HUES6 (cell line): ENCODE results near the gene HS3ST3A1.

Experiments
- H3K27ac ChIP-seq: 2 replicates; pipeline ENCODE4 v1.7.0; 2013; ENCODE audit warnings: low read depth, mild to moderate bottlenecking, low read length, inconsistent platforms
- H3K27me3 ChIP-seq: 2 replicates; pipeline ENCODE4 v1.6.1; 2013; ENCODE audit warnings: low read length; ENCODE audit not compliant: control insufficient read depth, insufficient read depth
- H3K36me3 ChIP-seq: 2 replicates; pipeline ENCODE4 v1.6.1; 2013; ENCODE audit warnings: low read length; ENCODE audit not compliant: control insufficient read depth, insufficient read depth
- H3K4me1 ChIP-seq: 2 replicates; pipeline ENCODE4 v1.6.1; 2013; ENCODE audit warnings: low read length; ENCODE audit not compliant: control insufficient read depth, insufficient read depth
- H3K4me3 ChIP-seq: 2 replicates; pipeline ENCODE4 v1.5.1; 2013; ENCODE audit warnings: low read depth, low read length
- H3K9ac ChIP-seq: one replicate; pipeline ENCODE4 v1.6.1; 2013; ENCODE audit warnings: mild to moderate bottlenecking, low read length
- H3K9me3 ChIP-seq: 2 replicates; pipeline ENCODE4 v1.6.1; 2013; ENCODE audit warnings: low read depth, low read length; ENCODE audit not compliant: control insufficient read depth, insufficient read depth

HS3ST3A1 gene

DNA sequence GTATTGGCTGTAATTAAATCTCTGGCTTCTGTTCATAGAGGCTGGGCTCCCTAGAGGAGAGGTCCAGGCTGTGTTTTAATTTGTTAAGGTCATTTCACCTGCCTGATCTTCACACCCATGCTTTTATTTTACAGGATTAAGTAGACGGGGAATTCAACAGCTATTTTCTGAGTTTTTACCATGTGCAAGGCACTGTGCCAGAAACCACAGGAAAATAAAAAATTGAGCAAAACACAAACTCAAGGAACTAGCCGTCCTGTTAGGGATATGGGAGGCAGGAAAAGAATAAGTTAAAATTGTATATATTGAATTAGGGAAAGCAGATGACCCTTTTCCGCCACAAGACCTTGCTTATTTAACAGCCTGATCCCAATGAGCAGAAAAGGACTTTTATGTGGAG is 29.1 kb downstream of the HS3ST3A1 start:
- no peaks in the 10 kb centered on the region for H3K27me3 ChIP-seq
- H3K9me3 ChIP-seq = peaks cover 15% of the 10 kb centered on the region
- H3K36me3 ChIP-seq = peaks cover 13% of the 10 kb centered on the region; the same call in 1 of the 2 replicates
- H3K4me1 ChIP-seq = peaks cover 38% of the 10 kb centered on the region
- H3K4me3 ChIP-seq = no peak overlapping the region
- H3K9ac ChIP-seq = no peak overlapping the region
- no peak overlapping the region for H3K27ac ChIP-seq

DNA sequence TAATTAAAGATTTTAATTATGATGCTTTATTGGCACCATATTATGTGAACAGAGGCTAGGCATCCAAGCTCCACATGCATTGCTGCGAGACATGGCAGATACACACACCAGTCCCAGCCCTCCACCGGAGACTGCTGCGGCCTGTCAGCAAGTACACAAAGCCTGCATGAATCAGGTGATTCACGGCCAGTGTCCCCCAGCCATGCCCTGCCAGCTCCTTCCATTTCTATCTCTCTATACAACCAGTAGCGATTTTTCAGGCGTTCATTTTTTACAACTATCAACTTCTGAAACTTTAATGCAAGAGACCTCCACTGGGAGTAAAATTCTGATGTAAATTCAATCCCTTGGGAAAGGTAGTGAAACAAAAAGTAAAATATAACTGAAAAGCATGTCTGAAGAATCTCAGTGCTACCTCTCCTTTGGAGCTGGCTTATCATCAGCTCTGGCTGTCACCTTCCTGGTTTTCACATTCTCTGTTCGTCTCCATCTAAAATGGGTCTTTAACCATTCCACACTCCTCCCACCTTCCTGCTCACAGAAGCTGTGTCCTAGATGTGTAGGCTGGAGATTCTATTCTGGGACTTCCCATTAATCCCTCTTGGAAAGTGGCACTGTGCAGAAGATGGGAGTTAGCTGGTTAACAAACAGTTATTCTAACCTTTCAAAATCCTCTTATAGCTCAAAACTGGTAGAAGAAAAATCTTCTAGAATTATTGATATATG is 32.2 kb downstream of the HS3ST3A1 start:
- no peak overlapping the region for H3K4me3 ChIP-seq
- H3K9ac ChIP-seq = no peak overlapping the region
- H3K9me3 ChIP-seq = peaks cover 17% of the 10 kb centered on the region
- H3K27me3 ChIP-seq = no peaks in the 10 kb centered on the region
- H3K36me3 ChIP-seq = peaks cover 12% of the 10 kb centered on the region; the same call in 1 of the 2 replicates
- H3K4me1 ChIP-seq = peaks cover 20% of the 10 kb centered on the region; the same call in 1 of the 2 replicates
- no peak overlapping the region for H3K27ac ChIP-seq

DNA sequence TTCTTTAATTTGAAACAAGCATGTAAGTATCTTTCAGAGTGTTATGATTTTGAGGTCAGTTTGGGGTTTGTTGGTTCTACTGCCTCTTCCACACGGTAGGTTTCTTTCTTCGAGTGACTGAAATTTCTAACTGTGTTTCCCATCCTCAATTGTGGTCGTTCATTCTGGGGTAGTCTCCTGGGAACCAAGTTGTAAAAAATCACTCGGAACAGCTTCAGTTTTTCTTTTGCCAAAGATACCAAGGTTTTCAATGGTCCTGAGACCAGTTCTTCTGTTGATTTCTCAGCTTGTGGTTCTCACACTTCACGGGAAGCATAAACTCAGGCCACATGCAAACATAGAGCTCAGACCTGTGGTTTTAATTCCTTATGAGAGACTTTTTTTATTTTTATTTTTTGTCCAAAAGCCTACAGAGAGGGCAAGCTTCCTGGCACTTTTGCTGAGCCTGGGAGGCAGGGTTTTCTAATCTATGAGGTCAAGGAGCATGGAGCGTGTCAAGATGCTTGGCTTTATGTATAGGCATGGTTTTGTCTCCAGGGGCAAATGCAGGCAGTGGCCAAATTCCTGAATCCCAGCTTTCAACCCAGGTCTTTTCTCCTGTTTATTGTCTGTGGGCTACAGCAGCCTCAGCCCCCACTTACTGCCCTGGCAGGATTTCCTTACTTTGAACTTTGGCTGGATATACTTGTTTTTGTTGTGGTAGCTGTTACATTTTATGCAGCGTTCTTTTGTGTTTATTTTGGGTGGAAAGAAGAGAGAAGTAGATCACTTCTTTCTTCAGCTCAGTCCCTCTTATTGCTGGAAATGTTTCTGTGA is 32.9 kb downstream of the HS3ST3A1 start:
- H3K27me3 ChIP-seq = no peaks in the 10 kb centered on the region
- no peak overlapping the region for H3K27ac ChIP-seq
- H3K36me3 ChIP-seq = peaks cover 12% of the 10 kb centered on the region; the same call in 1 of the 2 replicates
- H3K4me3 ChIP-seq = no peak overlapping the region
- H3K9ac ChIP-seq = no peak overlapping the region
- peaks cover 20% of the 10 kb centered on the region; the same call in 1 of the 2 replicates for H3K4me1 ChIP-seq
- H3K9me3 ChIP-seq = peaks cover 17% of the 10 kb centered on the region

DNA sequence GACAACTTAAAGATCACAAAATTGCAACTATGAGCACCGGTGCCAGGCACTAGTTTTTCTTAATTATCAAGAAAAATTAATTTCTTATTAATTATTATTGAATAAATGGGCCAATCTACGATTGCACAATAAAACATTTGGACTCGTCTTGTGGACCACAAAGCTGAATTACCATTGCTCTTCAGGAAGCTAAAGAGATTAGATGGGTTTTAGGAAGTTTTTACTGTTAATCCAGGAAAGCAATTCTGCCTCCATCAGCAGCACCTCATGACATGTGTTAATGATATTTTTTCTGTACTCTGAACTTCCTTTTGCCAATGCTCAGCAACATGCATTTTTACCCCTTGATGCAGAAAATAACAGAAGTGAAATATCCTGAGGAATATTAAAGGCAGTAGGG is 37.9 kb downstream of the HS3ST3A1 start:
- Histone ChIP-seq H3K27ac (no peak overlapping the region), H3K36me3 (peaks cover 9% of the 10 kb centered on the region; the same call in 1 of the 2 replicates), H3K4me1 (peaks cover 8% of the 10 kb centered on the region; the same call in 1 of the 2 replicates), H3K9ac (no peak overlapping the region), H3K4me3 (no peak overlapping the region), H3K9me3 (peaks cover 17% of the 10 kb centered on the region), H3K27me3 (no peaks in the 10 kb centered on the region)

DNA sequence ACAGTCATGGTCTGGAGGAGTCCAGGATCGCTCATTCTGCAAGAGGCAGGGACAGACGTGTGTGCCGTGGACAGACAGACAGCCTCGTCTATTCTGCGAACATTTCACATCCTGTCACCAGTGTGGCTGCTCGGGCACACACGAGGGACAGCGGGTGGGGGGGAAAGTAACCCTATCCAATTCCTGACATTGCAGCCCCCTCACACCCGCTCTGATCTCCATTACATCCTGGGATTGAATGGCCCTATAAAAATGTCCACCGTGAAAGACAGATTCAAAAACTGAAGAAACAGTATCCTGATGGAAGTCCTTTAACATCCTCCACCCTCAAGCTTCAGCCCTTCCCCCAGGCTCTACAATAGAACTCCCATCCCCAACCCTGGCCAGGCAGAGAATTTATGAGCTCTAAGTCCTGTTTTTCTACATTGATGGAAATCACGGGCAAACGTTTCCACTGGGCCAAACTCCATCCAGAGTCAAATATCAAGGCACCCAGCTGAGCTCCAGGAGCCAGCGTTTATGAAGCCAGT is 39.4 kb downstream of the HS3ST3A1 start:
- no peak overlapping the region for H3K4me3 ChIP-seq
- no peak overlapping the region for H3K27ac ChIP-seq
- peaks cover 7% of the 10 kb centered on the region; the same call in 1 of the 2 replicates for H3K9me3 ChIP-seq
- H3K9ac ChIP-seq = no peak overlapping the region
- H3K27me3 ChIP-seq = no peaks in the 10 kb centered on the region
- H3K36me3 ChIP-seq = no peaks in the 10 kb centered on the region
- peaks cover 8% of the 10 kb centered on the region; the same call in 1 of the 2 replicates for H3K4me1 ChIP-seq

DNA sequence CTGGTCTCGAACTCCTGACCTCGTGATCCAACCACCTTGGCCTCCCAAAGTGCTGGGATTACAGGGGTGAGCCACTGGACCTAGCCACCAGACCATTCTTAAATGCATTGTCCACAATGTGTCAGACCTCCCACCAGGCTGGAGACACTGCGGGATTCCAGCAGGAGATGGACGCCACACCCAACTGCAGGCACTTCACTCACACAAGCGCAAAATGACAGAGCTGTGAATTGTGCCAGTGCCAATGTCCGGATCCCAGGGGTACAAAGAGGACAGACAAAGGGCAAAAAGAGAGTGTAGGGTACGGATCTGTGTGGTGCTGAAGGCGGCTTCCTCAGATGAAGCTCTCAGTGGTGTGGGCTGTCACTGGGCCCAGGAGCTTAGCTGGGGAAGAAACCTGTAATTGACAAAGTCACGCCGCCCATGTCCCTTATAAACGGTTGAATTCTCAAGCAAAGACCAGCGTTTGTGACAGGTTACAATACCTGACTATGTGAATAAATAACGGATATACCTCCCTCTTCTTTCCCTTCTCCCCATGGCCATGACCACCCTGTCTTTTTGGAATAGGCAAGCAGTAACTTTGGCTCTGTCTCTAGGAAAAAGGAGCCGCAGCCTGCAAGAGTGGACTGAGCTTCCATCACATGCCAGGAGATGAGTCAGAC is 40.0 kb downstream of the HS3ST3A1 start:
- no peaks in the 10 kb centered on the region for H3K36me3 ChIP-seq
- no peak overlapping the region for H3K9ac ChIP-seq
- peaks cover 8% of the 10 kb centered on the region; the same call in 1 of the 2 replicates for H3K4me1 ChIP-seq
- no peaks in the 10 kb centered on the region for H3K27me3 ChIP-seq
- peaks cover 2% of the 10 kb centered on the region; the same call in 1 of the 2 replicates for H3K9me3 ChIP-seq
- no peak overlapping the region for H3K27ac ChIP-seq
- H3K4me3 ChIP-seq = no peak overlapping the region

DNA sequence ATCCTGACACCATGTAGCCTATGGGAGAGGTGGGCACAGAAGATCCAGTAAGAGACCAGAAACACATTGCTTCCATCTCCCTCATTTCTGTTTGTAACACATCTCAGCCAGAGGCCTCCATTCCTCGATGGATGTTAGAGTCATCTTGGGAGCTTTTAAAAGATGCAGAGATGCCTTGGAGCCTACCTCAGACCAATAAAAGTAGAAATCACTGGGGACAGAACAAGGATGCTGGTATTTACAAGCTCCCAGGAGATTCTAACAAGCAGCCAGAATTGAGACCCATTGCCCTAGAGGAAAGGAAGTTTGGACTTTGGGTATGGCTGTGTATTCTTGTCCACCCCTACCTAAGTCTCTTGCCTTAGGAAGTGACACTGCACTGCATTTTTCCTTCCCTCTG is 40.8 kb downstream of the HS3ST3A1 start:
- Histone ChIP-seq H3K27ac (no peak overlapping the region; the same call in 1 of the 2 replicates), H3K36me3 (no peaks in the 10 kb centered on the region), H3K9ac (no peak overlapping the region), H3K4me1 (peaks cover 8% of the 10 kb centered on the region; the same call in 1 of the 2 replicates), H3K4me3 (no peak overlapping the region), H3K9me3 (no peaks in the 10 kb centered on the region), H3K27me3 (no peaks in the 10 kb centered on the region)

DNA sequence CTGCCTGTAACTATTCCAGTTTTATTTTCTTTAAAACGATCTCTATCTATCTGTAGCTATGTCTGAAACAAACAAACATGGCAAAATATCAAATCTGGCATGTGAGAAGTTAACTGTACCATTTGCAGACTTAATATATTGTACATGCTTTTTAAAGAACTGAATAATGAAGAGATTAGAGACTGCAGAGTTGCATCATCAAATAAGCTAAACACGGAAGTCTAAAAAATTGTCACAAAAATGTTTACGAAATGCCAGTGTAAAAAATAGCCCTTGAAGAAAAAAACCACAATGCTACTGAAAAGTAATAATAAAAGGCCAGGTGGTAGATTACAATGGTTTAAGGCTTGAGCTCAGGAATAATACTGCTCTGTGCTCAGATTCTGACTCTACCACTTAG is 43.1 kb downstream of the HS3ST3A1 start:
- Histone ChIP-seq H3K27me3 (no peaks in the 10 kb centered on the region), H3K9me3 (no peaks in the 10 kb centered on the region), H3K4me1 (peaks cover 8% of the 10 kb centered on the region; the same call in 1 of the 2 replicates), H3K9ac (no peak overlapping the region), H3K27ac (no peak overlapping the region), H3K36me3 (no peaks in the 10 kb centered on the region; the same call in none of the 2 replicates), H3K4me3 (no peak overlapping the region)

DNA sequence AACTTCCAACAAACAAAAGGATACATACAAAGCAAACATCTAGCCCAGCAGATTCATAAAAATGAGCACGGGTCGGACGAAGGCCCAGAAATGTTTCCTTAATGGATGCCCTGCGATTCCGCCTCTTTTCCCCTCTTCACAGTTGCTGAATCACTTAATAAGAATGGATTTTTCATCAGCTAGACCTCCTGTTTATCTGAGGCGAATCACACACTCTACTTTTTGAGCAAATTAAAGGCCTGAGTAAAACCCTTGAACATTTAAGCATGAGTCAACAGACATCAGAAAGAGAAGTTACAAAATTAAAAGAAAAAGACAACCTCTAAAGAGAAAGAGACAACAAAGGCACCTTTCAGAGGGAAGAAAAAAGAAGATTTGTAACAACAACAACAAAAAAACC is 44.7 kb downstream of the HS3ST3A1 start:
- Histone ChIP-seq H3K9me3 (peaks cover 4% of the 10 kb centered on the region; the same call in 1 of the 2 replicates), H3K4me1 (peaks cover 4% of the 10 kb centered on the region), H3K27ac (no peak overlapping the region), H3K9ac (no peak overlapping the region), H3K27me3 (no peaks in the 10 kb centered on the region), H3K36me3 (no peaks in the 10 kb centered on the region; the same call in none of the 2 replicates), H3K4me3 (no peak overlapping the region)

DNA sequence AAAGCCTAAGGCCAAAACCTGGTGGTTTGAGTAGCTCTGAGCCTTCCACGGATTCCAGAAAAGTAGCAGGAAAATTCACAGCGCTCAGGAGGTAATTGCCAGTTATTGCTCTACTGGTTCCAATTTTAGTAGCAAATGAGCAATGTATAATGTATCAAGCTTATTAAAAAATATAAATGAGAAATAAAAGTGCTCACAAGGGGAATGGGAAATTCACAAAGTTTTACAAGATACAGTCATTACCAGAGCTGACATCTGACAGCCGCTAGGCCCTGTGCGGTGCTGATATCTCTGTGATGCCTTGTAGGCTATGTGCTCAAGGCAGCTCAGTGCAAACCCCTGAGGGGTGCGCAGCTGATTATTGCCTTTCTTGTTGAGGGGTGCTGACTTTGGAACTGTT is 47.5 kb downstream of the HS3ST3A1 start:
- Histone ChIP-seq H3K9me3 (peaks cover 7% of the 10 kb centered on the region; the same call in 1 of the 2 replicates), H3K9ac (no peak overlapping the region), H3K36me3 (peaks cover 4% of the 10 kb centered on the region), H3K4me1 (no peaks in the 10 kb centered on the region; the same call in 1 of the 2 replicates), H3K27ac (no peak overlapping the region), H3K4me3 (no peak overlapping the region), H3K27me3 (no peaks in the 10 kb centered on the region)
